NK-92 treated with Interleukin-12 subunit alpha and Interleukin-12 subunit beta, amount 100 ng/mL, for 24 hours (cell line): ENCODE results near the gene MANSC4.
"Not testable (repeated sequence)": the region's sequence is repeated elsewhere in the genome, so short reads cannot be mapped to it uniquely, and the experiment has no call there.

Source experiments
- DNase-seq: peaks from one replicate; lab custom pipeline; 2025; lab: John Stamatoyannopoulos, UW

MANSC4 gene

GRCh38 chr12:27751386-27752047 lies 28.5 kb downstream of the MANSC4 start:
- DNase-seq = no peak

- DNase-seq = no peak
Observed at GRCh38 chr12:27747111-27747820, 32.8 kb downstream of the MANSC4 start.

GRCh38 chr12:27745734-27746133 lies 34.3 kb downstream of the MANSC4 start:
- DNase-seq = not testable (repeated sequence)

GRCh38 chr12:27743601-27744000 lies 36.4 kb downstream of the MANSC4 start:
- no peak for DNase-seq

GRCh38 chr12:27734321-27734720 lies 45.7 kb downstream of the MANSC4 start:
- DNase-seq = not testable (repeated sequence)

GRCh38 chr12:27733791-27734190 lies 46.2 kb downstream of the MANSC4 start:
- no peak for DNase-seq

- no peak for DNase-seq
Observed at GRCh38 chr12:27733052-27733656, 46.9 kb downstream of the MANSC4 start.

GRCh38 chr12:27732281-27732680 lies 47.8 kb downstream of the MANSC4 start:
- DNase-seq = no peak

- no peak for DNase-seq
Observed at GRCh38 chr12:27730097-27730588, 49.9 kb downstream of the MANSC4 start.

- no peak for DNase-seq
Observed at GRCh38 chr12:27723212-27723611, 56.8 kb downstream of the MANSC4 start.
